ENCODE results near the gene TFAP2C.

- no peak for TF ChIP-seq CTCF (IDR thresholded peaks at IDR 0.05; ENCODE audit: low read depth, low read length, missing input control)
- TF ChIP-seq HNF4A (conservative IDR thresholded peaks at IDR 0.05), result no peak
- TF ChIP-seq RXRA (IDR thresholded peaks at IDR 0.05), result no peak
- TF ChIP-seq MAX (IDR thresholded peaks at IDR 0.05), result no peak
- TF ChIP-seq SP1 (IDR thresholded peaks at IDR 0.05), result no peak
- TF ChIP-seq REST (IDR thresholded peaks at IDR 0.05), result no peak
- TF ChIP-seq JUND (IDR thresholded peaks at IDR 0.05), result no peak
- no peak for TF ChIP-seq TAF1 (conservative IDR thresholded peaks at IDR 0.05)
- TF ChIP-seq GABPA (IDR thresholded peaks at IDR 0.05 in 1 of 2, conservative IDR thresholded peaks at IDR 0.05 in 1 of 2), result no peak
- TF ChIP-seq YY1 (IDR thresholded peaks at IDR 0.05), result no peak
Measured at GRCh38 chr20:56589633-56590032, 39.5 kb upstream of the TFAP2C start.
